Fibroblast of pulmonary artery (primary cell): ENCODE results near the gene SEMA3D.

ENCODE experiments used
- DNase-seq: peaks from one replicate; pipeline ENCODE4 v3.0.0-alpha.2; 2010; ENCODE audit warnings: low read depth
- H3K4me3 ChIP-seq: replicated peaks from 2 replicates; pipeline ENCODE4 v1.5.1; 2011; ENCODE audit warnings: low read depth, mild to moderate bottlenecking, control low read depth, low read length, moderate library complexity
- TF ChIP-seq, protein P1 (sequence below): IDR thresholded peaks from 2 replicates; pipeline ENCODE4 v1.5.1; 2011; ENCODE audit warnings: mild to moderate bottlenecking, control low read depth, low read length, inconsistent platforms; ENCODE audit errors: missing control alignments

The SEMA3D gene

GRCh38 chr7:85014936-85015660, 171.8 kb downstream of the SEMA3D start:
- no peak for DNase-seq
- TF ChIP-seq, protein P1, sequence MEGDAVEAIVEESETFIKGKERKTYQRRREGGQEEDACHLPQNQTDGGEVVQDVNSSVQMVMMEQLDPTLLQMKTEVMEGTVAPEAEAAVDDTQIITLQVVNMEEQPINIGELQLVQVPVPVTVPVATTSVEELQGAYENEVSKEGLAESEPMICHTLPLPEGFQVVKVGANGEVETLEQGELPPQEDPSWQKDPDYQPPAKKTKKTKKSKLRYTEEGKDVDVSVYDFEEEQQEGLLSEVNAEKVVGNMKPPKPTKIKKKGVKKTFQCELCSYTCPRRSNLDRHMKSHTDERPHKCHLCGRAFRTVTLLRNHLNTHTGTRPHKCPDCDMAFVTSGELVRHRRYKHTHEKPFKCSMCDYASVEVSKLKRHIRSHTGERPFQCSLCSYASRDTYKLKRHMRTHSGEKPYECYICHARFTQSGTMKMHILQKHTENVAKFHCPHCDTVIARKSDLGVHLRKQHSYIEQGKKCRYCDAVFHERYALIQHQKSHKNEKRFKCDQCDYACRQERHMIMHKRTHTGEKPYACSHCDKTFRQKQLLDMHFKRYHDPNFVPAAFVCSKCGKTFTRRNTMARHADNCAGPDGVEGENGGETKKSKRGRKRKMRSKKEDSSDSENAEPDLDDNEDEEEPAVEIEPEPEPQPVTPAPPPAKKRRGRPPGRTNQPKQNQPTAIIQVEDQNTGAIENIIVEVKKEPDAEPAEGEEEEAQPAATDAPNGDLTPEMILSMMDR, result no peak
- no peak overlapping the region for H3K4me3 ChIP-seq

DNA sequence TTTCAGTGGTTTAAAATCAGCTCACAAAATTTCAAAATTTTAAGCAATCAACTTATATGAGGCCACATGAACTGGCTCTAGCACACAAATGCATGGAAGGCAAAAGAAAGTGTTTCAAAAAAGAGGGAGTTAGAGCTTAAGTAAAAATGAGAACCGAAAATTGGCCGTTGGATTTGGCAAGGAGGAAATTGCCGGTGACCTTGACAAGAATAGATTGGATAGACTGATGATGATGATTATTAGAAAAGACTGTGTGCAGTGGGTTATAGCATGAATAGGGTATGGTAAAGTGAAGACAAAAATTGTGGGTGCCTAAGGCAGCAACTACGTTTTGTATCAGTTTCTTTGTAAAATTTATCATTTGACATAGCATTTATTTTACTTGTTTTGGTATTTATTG, 175.7 kb downstream of the SEMA3D start:
- DNase-seq, result no peak
- H3K4me3 ChIP-seq, result no peak overlapping the region
- TF ChIP-seq, protein P1, result no peak

DNA sequence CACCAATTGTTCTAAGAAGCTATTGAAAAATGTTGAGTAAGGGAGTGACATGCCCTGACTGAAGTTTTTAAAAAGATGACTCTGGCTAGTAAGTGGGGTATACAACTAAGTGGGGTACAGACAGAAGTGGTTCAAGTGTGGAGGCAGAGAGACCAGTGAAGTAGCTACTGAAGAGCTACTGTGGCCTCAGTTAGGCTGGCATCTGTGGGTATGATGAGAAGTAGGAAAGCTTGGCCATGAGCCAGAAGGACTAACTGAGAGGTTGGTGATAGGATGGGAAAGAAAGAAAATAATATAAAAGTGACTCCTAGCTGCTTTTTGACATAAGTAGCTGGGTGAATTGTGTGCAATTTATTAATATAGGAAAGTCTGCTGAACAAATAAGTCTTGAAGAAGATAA, 176.6 kb downstream of the SEMA3D start:
- H3K4me3 ChIP-seq, result no peak overlapping the region
- TF ChIP-seq, protein P1, result no peak
- DNase-seq, result no peak

DNA sequence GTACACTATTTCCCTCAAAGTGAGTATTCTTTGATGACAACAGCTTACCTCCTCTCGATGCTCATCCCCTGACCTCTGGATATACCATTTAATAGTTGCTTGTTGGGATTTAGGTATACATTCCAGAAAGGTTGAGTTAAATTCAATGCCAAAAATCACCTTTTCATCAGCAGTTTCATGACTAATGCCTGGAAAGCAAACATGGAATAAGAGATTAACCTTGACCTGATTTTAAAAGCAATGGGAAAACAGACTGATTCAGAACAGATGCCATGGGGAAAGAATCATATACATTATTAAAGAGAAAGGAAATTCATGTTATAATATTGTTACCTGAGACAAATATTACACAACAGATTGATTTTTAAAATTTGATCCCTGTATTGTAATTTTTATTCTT, 180.1 kb downstream of the SEMA3D start:
- TF ChIP-seq, protein P1, result no peak
- H3K4me3 ChIP-seq, result no peak overlapping the region
- DNase-seq, result no peak

DNA sequence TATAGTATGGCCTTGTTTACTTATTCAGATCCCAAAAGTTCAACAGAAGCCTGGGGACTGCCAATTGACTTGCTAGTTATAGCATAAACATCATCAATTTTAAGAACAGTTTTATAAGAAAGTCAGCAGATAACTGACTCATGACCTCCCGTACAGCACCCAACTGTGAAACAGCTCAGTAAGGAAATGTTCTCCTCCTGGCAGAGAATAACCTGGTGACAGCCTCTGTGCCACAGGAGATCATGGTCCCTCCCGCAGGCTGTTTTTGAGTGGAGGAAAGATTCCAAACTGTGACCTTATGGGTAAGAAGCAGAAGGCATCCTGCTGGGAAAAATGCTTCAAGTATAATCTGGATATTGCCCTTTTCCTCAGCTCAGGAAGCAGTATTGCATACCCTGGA, 182.5 kb downstream of the SEMA3D start:
- TF ChIP-seq, protein P1, result no peak
- no peak for DNase-seq
- H3K4me3 ChIP-seq, result no peak overlapping the region

GRCh38 chr7:85001495-85002345, 185.1 kb downstream of the SEMA3D start:
- DNase-seq, result peak; percentile 27
- TF ChIP-seq, protein P1, result no peak
- no peak overlapping the region for H3K4me3 ChIP-seq
